HEK293 (cell line): Measurements from ENCODE around the gene PLEKHG5.

Experiments
- CTCF ChIA-PET: fragments of 350-600 bp; formaldehyde crosslinking; extraction: SDS; loops from one replicate; lab custom pipeline; 2021; ENCODE audit warnings: antibody characterized with exemption; lab: Yijun Ruan, JAX
- POLR2A ChIA-PET: fragments of 300-600 bp; formaldehyde crosslinking; extraction: SDS; loops from one replicate; lab custom pipeline; 2020; ENCODE audit warnings: antibody characterized with exemption, inconsistent platforms; lab: Yijun Ruan, JAX
- H3K27ac ChIP-seq: fragments of 200-500 bp; sonication (Bioruptor generic); 2 replicates; pipeline ENCODE4 v1.5.1; 2014; ENCODE audit warnings: low read depth, low read length, control low read depth, inconsistent platforms; ENCODE audit errors: extremely low read depth
- H3K36me3 ChIP-seq, 2 experiments: fragments of 200-500 bp in 1 of 2; sonication (Bioruptor generic) in 1 of 2; 1 replicate in 1 of 2; 2 replicates in 1 of 2; pipeline ENCODE4 v1.5.1; 2014 to 2017; ENCODE audit warnings: inconsistent platforms in 2 of 2, low read length in 2 of 2; ENCODE audit not compliant: control insufficient read depth in 2 of 2, insufficient read depth in 1 of 2
- H3K4me1 ChIP-seq: fragments of 200-500 bp; sonication (Bioruptor generic); 2 replicates; pipeline ENCODE4 v1.5.1; 2014; ENCODE audit warnings: mild to moderate bottlenecking, low read length, inconsistent platforms; ENCODE audit not compliant: control insufficient read depth, insufficient read depth
- H3K4me3 ChIP-seq: 2 replicates; pipeline ENCODE4 v1.5.1; 2011; ENCODE audit warnings: low read depth, mild to moderate bottlenecking, control low read depth, low read length, moderate library complexity
- H3K9me3 ChIP-seq: fragments of 200-500 bp; sonication (Bioruptor generic); 2 replicates; pipeline ENCODE4 v1.5.1; 2014; ENCODE audit warnings: low read depth, low read length, inconsistent platforms; ENCODE audit not compliant: control insufficient read depth, insufficient read depth
- BCL11A ChIP-seq: fragments of 450-650 bp; formaldehyde crosslinking; IDR thresholded peaks from 2 replicates; pipeline ENCODE4 v1.5.1; 2016; ENCODE audit warnings: low read depth, missing biosample characterization, missing genetic modification characterization
- ZBTB7A ChIP-seq: fragments of 450-650 bp; formaldehyde crosslinking; IDR thresholded peaks from 2 replicates; pipeline ENCODE4 v1.5.1; 2016; ENCODE audit warnings: low read depth, missing biosample characterization, missing genetic modification characterization
- ZBTB8A ChIP-seq: fragments of 450-650 bp; formaldehyde crosslinking; IDR thresholded peaks from 2 replicates; pipeline ENCODE4 v1.5.1; 2016; ENCODE audit warnings: missing biosample characterization, missing genetic modification characterization
- ZFP37 ChIP-seq: fragments of 450-650 bp; formaldehyde crosslinking; IDR thresholded peaks from 2 replicates; pipeline ENCODE4 v1.5.1; 2016; ENCODE audit warnings: missing biosample characterization, missing genetic modification characterization
- ZNF112 ChIP-seq: fragments of 450-650 bp; formaldehyde crosslinking; IDR thresholded peaks from 2 replicates; pipeline ENCODE4 v1.5.0; 2017; ENCODE audit warnings: missing biosample characterization, missing genetic modification characterization
- ZNF202 ChIP-seq: fragments of 450-650 bp; formaldehyde crosslinking; IDR thresholded peaks from 2 replicates; pipeline ENCODE4 v1.5.1; 2016; ENCODE audit warnings: missing biosample characterization, missing genetic modification characterization, borderline replicate concordance
- ZNF23 ChIP-seq: fragments of 450-650 bp; formaldehyde crosslinking; IDR thresholded peaks from 2 replicates; pipeline ENCODE4 v1.5.1; 2016; ENCODE audit warnings: missing biosample characterization, missing genetic modification characterization, borderline replicate concordance
- ZNF302 ChIP-seq: fragments of 450-650 bp; formaldehyde crosslinking; IDR thresholded peaks from 2 replicates; pipeline ENCODE4 v1.5.1; 2016; ENCODE audit warnings: missing biosample characterization, missing genetic modification characterization, low read depth
- ZNF354C ChIP-seq: fragments of 450-650 bp; formaldehyde crosslinking; IDR thresholded peaks from 2 replicates; pipeline ENCODE4 v1.5.1; 2016; ENCODE audit warnings: missing biosample characterization, missing genetic modification characterization, low read depth, borderline replicate concordance
- ZNF610 ChIP-seq: fragments of 450-650 bp; formaldehyde crosslinking; IDR thresholded peaks from 2 replicates; pipeline ENCODE4 v1.5.1; 2016; ENCODE audit warnings: missing biosample characterization, missing genetic modification characterization, borderline replicate concordance
- ZNF677 ChIP-seq: fragments of 450-650 bp; IDR thresholded peaks from 2 replicates; pipeline ENCODE4 v1.5.0; 2018; ENCODE audit warnings: missing biosample characterization, mild to moderate bottlenecking, missing genetic modification characterization, moderate library complexity
- ZNF843 ChIP-seq: fragments of 450-650 bp; formaldehyde crosslinking; IDR thresholded peaks from 2 replicates; pipeline ENCODE4 v1.5.1; 2016; ENCODE audit warnings: missing biosample characterization, missing genetic modification characterization
- TF ChIP-seq, protein P1 (sequence below): fragments of 450-650 bp; formaldehyde crosslinking; IDR thresholded peaks from 2 replicates; pipeline ENCODE4 v1.5.1; 2016; ENCODE audit warnings: missing biosample characterization, missing genetic modification characterization
- TF ChIP-seq, protein P2 (sequence below): fragments of 450-650 bp; formaldehyde crosslinking; IDR thresholded peaks from 2 replicates; pipeline ENCODE4 v1.5.1; 2017; ENCODE audit warnings: missing biosample characterization, missing genetic modification characterization
- TF ChIP-seq, protein P3 (sequence below): fragments of 450-650 bp; formaldehyde crosslinking; IDR thresholded peaks from 2 replicates; pipeline ENCODE4 v1.5.1; 2016; ENCODE audit warnings: missing biosample characterization, missing genetic modification characterization
- TF ChIP-seq, protein P4 (sequence below): fragments of 450-650 bp; formaldehyde crosslinking; IDR thresholded peaks from 2 replicates; pipeline ENCODE4 v1.5.1; 2016; ENCODE audit warnings: missing biosample characterization, missing genetic modification characterization
- TF ChIP-seq, protein P5 (sequence below): fragments of 450-650 bp; formaldehyde crosslinking; IDR thresholded peaks from 2 replicates; pipeline ENCODE4 v1.5.1; 2016; ENCODE audit warnings: missing biosample characterization, missing genetic modification characterization
- TF ChIP-seq, protein P6 (sequence below): fragments of 450-650 bp; formaldehyde crosslinking; IDR thresholded peaks from 2 replicates; pipeline ENCODE4 v1.5.1; 2016; ENCODE audit warnings: missing biosample characterization, missing genetic modification characterization

The PLEKHG5 gene

DNA sequence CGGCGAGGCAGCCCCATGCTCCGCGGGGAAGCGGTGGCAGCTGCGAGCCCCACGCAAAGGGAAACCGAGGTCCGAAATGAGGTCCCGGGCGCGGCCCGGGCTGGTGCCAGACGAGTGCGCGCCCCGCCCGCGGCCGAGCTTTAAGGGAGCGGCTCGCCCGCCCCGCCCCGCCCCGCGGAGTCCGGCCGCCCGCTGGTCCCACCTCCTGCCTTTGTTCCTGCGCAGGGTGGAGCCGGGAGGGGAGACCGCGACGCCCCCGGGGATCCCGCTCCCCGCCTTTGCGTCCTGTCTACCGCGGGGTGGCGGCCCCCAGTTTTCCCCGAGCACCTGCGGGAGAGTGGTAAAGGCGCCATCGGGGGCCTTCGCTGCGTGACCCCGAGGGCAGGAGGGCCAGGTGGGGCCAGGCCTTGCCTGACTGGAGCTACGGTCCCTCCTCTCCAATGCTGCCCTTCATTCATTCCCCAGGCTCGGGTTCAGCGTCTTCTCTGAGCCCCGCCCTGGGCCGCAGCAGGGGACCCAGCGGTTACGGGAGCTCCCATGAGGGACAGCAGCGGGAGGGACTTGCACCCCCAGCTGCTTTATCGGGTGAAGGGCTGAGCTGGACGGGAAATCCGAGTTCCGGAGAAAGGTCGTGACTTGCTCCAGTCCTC is 71.5 kb downstream of the PLEKHG5 start, which contains the start of gene HES2 (continued):
- TF ChIP-seq, protein P1, sequence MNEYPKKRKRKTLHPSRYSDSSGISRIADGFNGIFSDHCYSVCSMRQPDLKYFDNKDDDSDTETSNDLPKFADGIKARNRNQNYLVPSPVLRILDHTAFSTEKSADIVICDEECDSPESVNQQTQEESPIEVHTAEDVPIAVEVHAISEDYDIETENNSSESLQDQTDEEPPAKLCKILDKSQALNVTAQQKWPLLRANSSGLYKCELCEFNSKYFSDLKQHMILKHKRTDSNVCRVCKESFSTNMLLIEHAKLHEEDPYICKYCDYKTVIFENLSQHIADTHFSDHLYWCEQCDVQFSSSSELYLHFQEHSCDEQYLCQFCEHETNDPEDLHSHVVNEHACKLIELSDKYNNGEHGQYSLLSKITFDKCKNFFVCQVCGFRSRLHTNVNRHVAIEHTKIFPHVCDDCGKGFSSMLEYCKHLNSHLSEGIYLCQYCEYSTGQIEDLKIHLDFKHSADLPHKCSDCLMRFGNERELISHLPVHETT (tag by site-specific recombination), result no peak
- TF ChIP-seq, protein P2, sequence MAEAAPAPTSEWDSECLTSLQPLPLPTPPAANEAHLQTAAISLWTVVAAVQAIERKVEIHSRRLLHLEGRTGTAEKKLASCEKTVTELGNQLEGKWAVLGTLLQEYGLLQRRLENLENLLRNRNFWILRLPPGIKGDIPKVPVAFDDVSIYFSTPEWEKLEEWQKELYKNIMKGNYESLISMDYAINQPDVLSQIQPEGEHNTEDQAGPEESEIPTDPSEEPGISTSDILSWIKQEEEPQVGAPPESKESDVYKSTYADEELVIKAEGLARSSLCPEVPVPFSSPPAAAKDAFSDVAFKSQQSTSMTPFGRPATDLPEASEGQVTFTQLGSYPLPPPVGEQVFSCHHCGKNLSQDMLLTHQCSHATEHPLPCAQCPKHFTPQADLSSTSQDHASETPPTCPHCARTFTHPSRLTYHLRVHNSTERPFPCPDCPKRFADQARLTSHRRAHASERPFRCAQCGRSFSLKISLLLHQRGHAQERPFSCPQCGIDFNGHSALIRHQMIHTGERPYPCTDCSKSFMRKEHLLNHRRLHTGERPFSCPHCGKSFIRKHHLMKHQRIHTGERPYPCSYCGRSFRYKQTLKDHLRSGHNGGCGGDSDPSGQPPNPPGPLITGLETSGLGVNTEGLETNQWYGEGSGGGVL, result no peak
- TF ChIP-seq ZBTB7A (tag by site-specific recombination) (no peak), ZNF610 (tag by site-specific recombination) (no peak), ZNF677 (tag by site-specific recombination) (no peak), ZNF354C (no peak), ZNF302 (tag by site-specific recombination) (no peak), ZNF112 (no peak), ZNF202 (tag by site-specific recombination) (no peak), ZNF843 (no peak), ZFP37 (tag by site-specific recombination) (no peak)
- TF ChIP-seq, protein P3, sequence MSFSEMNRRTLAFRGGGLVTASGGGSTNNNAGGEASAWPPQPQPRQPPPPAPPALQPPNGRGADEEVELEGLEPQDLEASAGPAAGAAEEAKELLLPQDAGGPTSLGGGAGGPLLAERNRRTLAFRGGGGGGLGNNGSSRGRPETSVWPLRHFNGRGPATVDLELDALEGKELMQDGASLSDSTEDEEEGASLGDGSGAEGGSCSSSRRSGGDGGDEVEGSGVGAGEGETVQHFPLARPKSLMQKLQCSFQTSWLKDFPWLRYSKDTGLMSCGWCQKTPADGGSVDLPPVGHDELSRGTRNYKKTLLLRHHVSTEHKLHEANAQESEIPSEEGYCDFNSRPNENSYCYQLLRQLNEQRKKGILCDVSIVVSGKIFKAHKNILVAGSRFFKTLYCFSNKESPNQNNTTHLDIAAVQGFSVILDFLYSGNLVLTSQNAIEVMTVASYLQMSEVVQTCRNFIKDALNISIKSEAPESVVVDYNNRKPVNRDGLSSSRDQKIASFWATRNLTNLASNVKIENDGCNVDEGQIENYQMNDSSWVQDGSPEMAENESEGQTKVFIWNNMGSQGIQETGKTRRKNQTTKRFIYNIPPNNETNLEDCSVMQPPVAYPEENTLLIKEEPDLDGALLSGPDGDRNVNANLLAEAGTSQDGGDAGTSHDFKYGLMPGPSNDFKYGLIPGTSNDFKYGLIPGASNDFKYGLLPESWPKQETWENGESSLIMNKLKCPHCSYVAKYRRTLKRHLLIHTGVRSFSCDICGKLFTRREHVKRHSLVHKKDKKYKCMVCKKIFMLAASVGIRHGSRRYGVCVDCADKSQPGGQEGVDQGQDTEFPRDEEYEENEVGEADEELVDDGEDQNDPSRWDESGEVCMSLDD (tag by site-specific recombination), result 0 out of 2 replicates have a peak, but pooled peaks have one; percentile 38
- TF ChIP-seq, protein P4, sequence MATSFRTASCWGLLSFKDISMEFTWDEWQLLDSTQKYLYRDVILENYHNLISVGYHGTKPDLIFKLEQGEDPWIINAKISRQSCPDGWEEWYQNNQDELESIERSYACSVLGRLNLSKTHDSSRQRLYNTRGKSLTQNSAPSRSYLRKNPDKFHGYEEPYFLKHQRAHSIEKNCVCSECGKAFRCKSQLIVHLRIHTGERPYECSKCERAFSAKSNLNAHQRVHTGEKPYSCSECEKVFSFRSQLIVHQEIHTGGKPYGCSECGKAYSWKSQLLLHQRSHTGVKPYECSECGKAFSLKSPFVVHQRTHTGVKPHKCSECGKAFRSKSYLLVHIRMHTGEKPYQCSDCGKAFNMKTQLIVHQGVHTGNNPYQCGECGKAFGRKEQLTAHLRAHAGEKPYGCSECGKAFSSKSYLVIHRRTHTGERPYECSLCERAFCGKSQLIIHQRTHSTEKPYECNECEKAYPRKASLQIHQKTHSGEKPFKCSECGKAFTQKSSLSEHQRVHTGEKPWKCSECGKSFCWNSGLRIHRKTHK (tag by site-specific recombination), result no peak

DNA sequence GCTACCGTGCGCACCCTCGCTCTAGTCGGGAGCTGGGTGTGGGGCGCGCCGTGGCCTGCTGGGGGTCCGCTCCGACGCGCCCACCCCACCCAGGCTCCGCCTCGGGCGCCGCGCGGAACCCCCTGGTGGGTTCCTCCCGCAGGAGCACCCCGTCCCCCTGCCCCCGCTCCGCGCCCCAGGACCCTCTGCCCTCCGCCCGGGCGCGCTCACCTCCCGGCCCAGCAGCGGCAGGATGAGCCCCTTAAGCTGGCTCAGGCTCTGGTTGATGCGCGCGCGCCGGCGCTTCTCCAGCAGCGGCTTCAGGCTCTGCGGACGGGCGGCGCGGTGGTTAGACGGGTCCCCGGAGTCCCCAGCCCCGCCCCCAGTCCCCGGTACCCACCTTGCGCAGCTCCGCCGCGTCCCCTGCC is 72.1 kb downstream of the PLEKHG5 start:
- Histone ChIP-seq H3K4me3 (peak overlapping the region; percentile 38), H3K4me1 (no peaks in the 10 kb centered on the region; the same call in 1 of the 2 replicates), H3K36me3 (no peaks in the 10 kb centered on the region), H3K27ac (no peak overlapping the region), H3K9me3 (no peaks in the 10 kb centered on the region)
- ChIA-PET POLR2A (interaction anchor here (0.6 to 2.0 kb wide), 2 partner anchors 31 to 86 kb away, joined by 3 to 4 read pairs; no protein-coding TSS in a partner anchor), CTCF (interaction anchor here (0.8 to 6.5 kb wide), 5 partner anchors 9 to 227 kb away, joined by 3 to 117 read pairs (median 4); no protein-coding TSS in a partner anchor)
- TF ChIP-seq, protein P5, sequence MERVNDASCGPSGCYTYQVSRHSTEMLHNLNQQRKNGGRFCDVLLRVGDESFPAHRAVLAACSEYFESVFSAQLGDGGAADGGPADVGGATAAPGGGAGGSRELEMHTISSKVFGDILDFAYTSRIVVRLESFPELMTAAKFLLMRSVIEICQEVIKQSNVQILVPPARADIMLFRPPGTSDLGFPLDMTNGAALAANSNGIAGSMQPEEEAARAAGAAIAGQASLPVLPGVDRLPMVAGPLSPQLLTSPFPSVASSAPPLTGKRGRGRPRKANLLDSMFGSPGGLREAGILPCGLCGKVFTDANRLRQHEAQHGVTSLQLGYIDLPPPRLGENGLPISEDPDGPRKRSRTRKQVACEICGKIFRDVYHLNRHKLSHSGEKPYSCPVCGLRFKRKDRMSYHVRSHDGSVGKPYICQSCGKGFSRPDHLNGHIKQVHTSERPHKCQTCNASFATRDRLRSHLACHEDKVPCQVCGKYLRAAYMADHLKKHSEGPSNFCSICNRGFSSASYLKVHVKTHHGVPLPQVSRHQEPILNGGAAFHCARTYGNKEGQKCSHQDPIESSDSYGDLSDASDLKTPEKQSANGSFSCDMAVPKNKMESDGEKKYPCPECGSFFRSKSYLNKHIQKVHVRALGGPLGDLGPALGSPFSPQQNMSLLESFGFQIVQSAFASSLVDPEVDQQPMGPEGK (tag by site-specific recombination), result no peak
- no peak for TF ChIP-seq BCL11A (tag by site-specific recombination)
- TF ChIP-seq ZBTB8A, result 0 out of 2 replicates have a peak, but pooled peaks have one; percentile 0
- TF ChIP-seq, protein P6, sequence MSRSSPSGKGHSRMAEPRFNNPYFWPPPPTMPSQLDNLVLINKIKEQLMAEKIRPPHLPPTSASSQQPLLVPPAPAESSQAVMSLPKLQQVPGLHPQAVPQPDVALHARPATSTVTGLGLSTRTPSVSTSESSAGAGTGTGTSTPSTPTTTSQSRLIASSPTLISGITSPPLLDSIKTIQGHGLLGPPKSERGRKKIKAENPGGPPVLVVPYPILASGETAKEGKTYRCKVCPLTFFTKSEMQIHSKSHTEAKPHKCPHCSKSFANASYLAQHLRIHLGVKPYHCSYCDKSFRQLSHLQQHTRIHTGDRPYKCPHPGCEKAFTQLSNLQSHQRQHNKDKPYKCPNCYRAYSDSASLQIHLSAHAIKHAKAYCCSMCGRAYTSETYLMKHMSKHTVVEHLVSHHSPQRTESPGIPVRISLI (tag by site-specific recombination), result no peak
- no peak for TF ChIP-seq ZNF23 (tag by site-specific recombination)
